Activated naive CD8-positive, alpha-beta T cell treated with anti-CD3 and anti-CD28 coated beads, Interleukin-2, amount 50 U/mL, for 24 hours (primary cell): Measurements from ENCODE around the gene OR10H2.
A peak's percentile ranks its signal among the peaks of the same experiment; 100 is the strongest.
"Not testable (repeated sequence)": the region's sequence is repeated elsewhere in the genome, so short reads cannot be mapped to it uniquely, and the experiment has no call there.

Experiments used
- ATAC-seq: fragments of 150-1000 bp; cut with Tn5 transposase; one replicate; pipeline ENCODE4 v1.10.0; 2021
- DNase-seq: peaks from one replicate; pipeline ENCODE4 v3.0.0; 2021
- H3K27ac Mint-ChIP-seq: one replicate; pipeline ENCODE4 v1.8.0; 2021; ENCODE audit warnings: mild to moderate bottlenecking, mixed read lengths
- H3K27me3 Mint-ChIP-seq: one replicate; pipeline ENCODE4 v1.8.0; 2021; ENCODE audit warnings: mixed read lengths
- H3K36me3 Mint-ChIP-seq: one replicate; pipeline ENCODE4 v1.8.0; 2021; ENCODE audit warnings: low read depth, mixed read lengths
- H3K4me1 Mint-ChIP-seq: one replicate; pipeline ENCODE4 v1.8.0; 2021; ENCODE audit warnings: mixed read lengths
- H3K4me3 Mint-ChIP-seq: one replicate; pipeline ENCODE4 v1.8.0; 2021; ENCODE audit warnings: mild to moderate bottlenecking, moderate library complexity, mixed read lengths
- H3K9me3 Mint-ChIP-seq: one replicate; pipeline ENCODE4 v1.8.0; 2021; ENCODE audit warnings: mixed read lengths

Gene OR10H2

GRCh38 chr19:15727724-15728123, at the start of gene OR10H2:
OR10H2 (plus strand) TSS chr19:15728024; CDS start chr19:15728044, 20 bp downstream.
- ATAC-seq: no peak
- no peak for DNase-seq
- Mint-ChIP-seq H3K27ac (no peak within 1 kb of the TSS), H3K4me3 (no peak within 1 kb of the TSS), H3K4me1 (no peaks in the 10 kb centered on the region), H3K36me3 (no peaks in the 10 kb centered on the region), H3K27me3 (peaks cover 26% of the 10 kb centered on the region), H3K9me3 (no peaks in the 10 kb centered on the region)

GRCh38 chr19:15679089-15679488, 48.7 kb upstream of the OR10H2 start:
- Mint-ChIP-seq H3K27ac (no peak overlapping the region), H3K27me3 (peaks cover 10% of the 10 kb centered on the region)

GRCh38 chr19:15679865-15680264, 48.0 kb upstream of the OR10H2 start:
- peaks cover 13% of the 10 kb centered on the region for H3K27me3 Mint-ChIP-seq
- ATAC-seq, H3K36me3 Mint-ChIP-seq, H3K4me1 Mint-ChIP-seq, H3K4me3 Mint-ChIP-seq, H3K9me3 Mint-ChIP-seq, H3K27ac Mint-ChIP-seq, DNase-seq: not testable (repeated sequence)

More at GRCh38 chr19:15679089-15679488, 48.7 kb upstream of the OR10H2 start:
- Mint-ChIP-seq H3K9me3 (peaks cover 15% of the 10 kb centered on the region), H3K4me3 (no peak overlapping the region), H3K4me1 (peaks cover 7% of the 10 kb centered on the region), H3K36me3 (no peaks in the 10 kb centered on the region)
- ATAC-seq (no peak), DNase-seq (no peak)

GRCh38 chr19:15680478-15681322, 47.1 kb upstream of the OR10H2 start:
- ATAC-seq (no peak), DNase-seq (no peak)
- Mint-ChIP-seq H3K27me3 (peaks cover 17% of the 10 kb centered on the region), H3K4me3 (no peak overlapping the region), H3K36me3 (no peaks in the 10 kb centered on the region), H3K4me1 (peaks cover 2% of the 10 kb centered on the region), H3K9me3 (peaks cover 8% of the 10 kb centered on the region), H3K27ac (no peak overlapping the region)

GRCh38 chr19:15683411-15683810, 44.4 kb upstream of the OR10H2 start:
- DNase-seq (no peak), ATAC-seq (no peak)
- Mint-ChIP-seq H3K9me3 (peaks cover 4% of the 10 kb centered on the region), H3K4me1 (no peaks in the 10 kb centered on the region), H3K27ac (no peak overlapping the region), H3K27me3 (peaks cover 25% of the 10 kb centered on the region), H3K4me3 (no peak overlapping the region), H3K36me3 (no peaks in the 10 kb centered on the region)

GRCh38 chr19:15684828-15685227, 43.0 kb upstream of the OR10H2 start:
- no peaks in the 10 kb centered on the region for H3K36me3 Mint-ChIP-seq
- DNase-seq (peak; percentile 7), ATAC-seq (no peak)
- peaks cover 23% of the 10 kb centered on the region for H3K27me3 Mint-ChIP-seq
- no peak overlapping the region for H3K4me3 Mint-ChIP-seq
- no peaks in the 10 kb centered on the region for H3K4me1 Mint-ChIP-seq
- peaks cover 6% of the 10 kb centered on the region for H3K9me3 Mint-ChIP-seq
- no peak overlapping the region for H3K27ac Mint-ChIP-seq

- DNase-seq (no peak), ATAC-seq (no peak)
- Mint-ChIP-seq H3K36me3 (no peaks in the 10 kb centered on the region), H3K4me3 (no peak overlapping the region), H3K27ac (no peak overlapping the region), H3K27me3 (peaks cover 26% of the 10 kb centered on the region), H3K9me3 (no peaks in the 10 kb centered on the region), H3K4me1 (no peaks in the 10 kb centered on the region)
Measured at GRCh38 chr19:15696654-15697194, 31.1 kb upstream of the OR10H2 start.

GRCh38 chr19:15701757-15702533, 25.9 kb upstream of the OR10H2 start:
- ATAC-seq (no peak), DNase-seq (no peak)
- H3K27me3 Mint-ChIP-seq: peaks cover 41% of the 10 kb centered on the region
- no peaks in the 10 kb centered on the region for H3K36me3 Mint-ChIP-seq
- H3K4me3 Mint-ChIP-seq: no peak overlapping the region
- H3K9me3 Mint-ChIP-seq: no peaks in the 10 kb centered on the region
- H3K27ac Mint-ChIP-seq: no peak overlapping the region
- H3K4me1 Mint-ChIP-seq: no peaks in the 10 kb centered on the region

- ATAC-seq: no peak
- no peak overlapping the region for H3K4me3 Mint-ChIP-seq
- H3K36me3 Mint-ChIP-seq: no peaks in the 10 kb centered on the region
- peak; percentile 21 for DNase-seq
- no peaks in the 10 kb centered on the region for H3K9me3 Mint-ChIP-seq
- no peaks in the 10 kb centered on the region for H3K4me1 Mint-ChIP-seq
- peaks cover 42% of the 10 kb centered on the region for H3K27me3 Mint-ChIP-seq
- H3K27ac Mint-ChIP-seq: no peak overlapping the region
Measured at GRCh38 chr19:15702534-15702930, 25.3 kb upstream of the OR10H2 start.

- DNase-seq (no peak), ATAC-seq (no peak)
- Mint-ChIP-seq H3K27ac (no peak overlapping the region), H3K27me3 (peaks cover 17% of the 10 kb centered on the region), H3K4me1 (no peaks in the 10 kb centered on the region), H3K36me3 (no peaks in the 10 kb centered on the region), H3K9me3 (peaks cover 5% of the 10 kb centered on the region), H3K4me3 (no peak overlapping the region)
Measured at GRCh38 chr19:15714638-15715037, 13.2 kb upstream of the OR10H2 start.

GRCh38 chr19:15715642-15716041, 12.2 kb upstream of the OR10H2 start:
- no peak overlapping the region for H3K4me3 Mint-ChIP-seq
- no peaks in the 10 kb centered on the region for H3K4me1 Mint-ChIP-seq
- ATAC-seq (no peak), DNase-seq (no peak)
- H3K27me3 Mint-ChIP-seq: peaks cover 18% of the 10 kb centered on the region
- peaks cover 5% of the 10 kb centered on the region for H3K9me3 Mint-ChIP-seq
- H3K27ac Mint-ChIP-seq: no peak overlapping the region
- H3K36me3 Mint-ChIP-seq: no peaks in the 10 kb centered on the region

GRCh38 chr19:15717809-15718208, 10.0 kb upstream of the OR10H2 start:
- DNase-seq (no peak), ATAC-seq (no peak)
- Mint-ChIP-seq H3K27ac (no peak overlapping the region), H3K9me3 (no peaks in the 10 kb centered on the region), H3K36me3 (no peaks in the 10 kb centered on the region), H3K4me3 (no peak overlapping the region), H3K4me1 (no peaks in the 10 kb centered on the region), H3K27me3 (peaks cover 30% of the 10 kb centered on the region)

GRCh38 chr19:15721268-15721667, 6.6 kb upstream of the OR10H2 start:
- ATAC-seq (no peak), DNase-seq (no peak)
- Mint-ChIP-seq H3K27me3 (peaks cover 41% of the 10 kb centered on the region), H3K9me3 (no peaks in the 10 kb centered on the region), H3K4me3 (no peak overlapping the region), H3K36me3 (no peaks in the 10 kb centered on the region), H3K4me1 (no peaks in the 10 kb centered on the region), H3K27ac (no peak overlapping the region)

- Mint-ChIP-seq H3K4me3 (no peak overlapping the region), H3K4me1 (no peaks in the 10 kb centered on the region), H3K9me3 (no peaks in the 10 kb centered on the region), H3K27me3 (peaks cover 41% of the 10 kb centered on the region), H3K27ac (no peak overlapping the region), H3K36me3 (no peaks in the 10 kb centered on the region)
- no peak for DNase-seq
- no peak for ATAC-seq
Measured at GRCh38 chr19:15722956-15723355, 4.9 kb upstream of the OR10H2 start.

- DNase-seq (no peak), ATAC-seq (no peak)
- Mint-ChIP-seq H3K36me3 (no peaks in the 10 kb centered on the region), H3K27ac (peak overlapping the region; percentile 10), H3K27me3 (peaks cover 13% of the 10 kb centered on the region), H3K9me3 (no peaks in the 10 kb centered on the region), H3K4me1 (no peaks in the 10 kb centered on the region), H3K4me3 (no peak overlapping the region)
Measured at GRCh38 chr19:15730538-15730937, 2.7 kb downstream of the OR10H2 start.
